HL-60 (cell line): Measurements from ENCODE around the gene SPINK4.

ENCODE experiments used
- DNase-seq, 2 experiments: peaks; one replicate each; pipeline ENCODE4 v3.0.0-alpha.2; 2010 to 2020; ENCODE audit warnings: low read depth in 1 of 2, low spot score in 1 of 2
- H3K27ac ChIP-seq: fragments of 250-450 bp; sonication (Bioruptor Pico); replicated peaks from 2 replicates; pipeline ENCODE4 v1.5.1; 2020; ENCODE audit warnings: mild to moderate bottlenecking, moderate library complexity
- H3K27me3 ChIP-seq: fragments of 250-450 bp; sonication (Bioruptor Pico); 2 replicates; pipeline ENCODE4 v1.5.1; 2021; ENCODE audit warnings: mild to moderate bottlenecking, moderate library complexity; ENCODE audit not compliant: insufficient read depth, poor library complexity, severe bottlenecking
- H3K4me3 ChIP-seq: replicated peaks from 2 replicates; pipeline ENCODE4 v1.5.1; 2011; ENCODE audit warnings: mild to moderate bottlenecking, control low read depth, low read length; ENCODE audit not compliant: insufficient read depth
- GABPA ChIP-seq: IDR thresholded peaks from 2 replicates; pipeline ENCODE4 v1.6.1; 2012; ENCODE audit warnings: low read depth
- POLR2AphosphoS5 ChIP-seq: IDR thresholded peaks from 2 replicates; pipeline ENCODE4 v1.6.1; 2012; ENCODE audit warnings: low read depth
- SPI1 ChIP-seq: IDR thresholded peaks from 2 replicates; pipeline ENCODE4 v1.6.1; 2012; ENCODE audit warnings: low read depth, mild to moderate bottlenecking, borderline replicate concordance
- TF ChIP-seq, protein P1 (sequence below): IDR thresholded peaks from one replicate; pipeline ENCODE4 v1.5.1; 2011; ENCODE audit warnings: low read length, control low read depth, inconsistent platforms; ENCODE audit not compliant: insufficient read depth
- TF ChIP-seq, protein P2 (sequence below): IDR thresholded peaks from 2 replicates; pipeline ENCODE4 v1.6.1; 2012; ENCODE audit warnings: low read depth; ENCODE audit not compliant: insufficient replicate concordance

Gene SPINK4

DNA sequence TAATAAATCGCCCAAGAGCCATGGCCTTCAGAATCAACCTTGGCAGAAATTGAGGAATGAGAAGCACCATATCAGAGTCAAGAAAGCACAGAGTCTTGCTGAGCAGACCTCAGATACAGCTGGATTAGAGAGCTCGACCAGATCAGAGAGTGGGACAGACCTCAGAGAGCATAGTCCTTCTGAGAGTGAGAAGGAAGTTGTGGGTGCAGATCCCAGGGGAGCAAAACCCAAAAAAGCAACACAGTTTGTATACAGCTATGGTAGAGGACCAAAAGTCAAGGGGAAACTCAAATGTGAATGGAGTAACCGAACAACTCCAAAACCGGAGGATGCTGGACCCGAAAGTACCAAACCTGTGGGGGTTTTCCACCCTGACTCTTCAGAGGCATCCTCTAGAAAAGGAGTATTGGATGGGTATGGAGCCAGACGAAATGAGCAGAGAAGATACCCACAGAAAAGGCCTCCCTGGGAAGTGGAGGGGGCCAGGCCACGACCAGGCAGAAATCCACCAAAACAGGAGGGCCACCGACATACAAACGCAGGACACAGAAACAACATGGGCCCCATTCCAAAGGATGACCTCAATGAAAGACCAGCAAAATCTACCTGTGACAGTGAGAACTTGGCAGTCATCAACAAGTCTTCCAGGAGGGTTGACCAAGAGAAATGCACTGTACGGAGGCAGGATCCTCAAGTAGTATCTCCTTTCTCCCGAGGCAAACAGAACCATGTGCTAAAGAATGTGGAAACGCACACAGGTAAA, 54.9 kb downstream of the SPINK4 start:
- Histone ChIP-seq H3K4me3 (no peak overlapping the region), H3K27ac (no peak overlapping the region), H3K27me3 (no peaks in the 10 kb centered on the region)
- DNase-seq = no peak
- TF ChIP-seq, protein P1, sequence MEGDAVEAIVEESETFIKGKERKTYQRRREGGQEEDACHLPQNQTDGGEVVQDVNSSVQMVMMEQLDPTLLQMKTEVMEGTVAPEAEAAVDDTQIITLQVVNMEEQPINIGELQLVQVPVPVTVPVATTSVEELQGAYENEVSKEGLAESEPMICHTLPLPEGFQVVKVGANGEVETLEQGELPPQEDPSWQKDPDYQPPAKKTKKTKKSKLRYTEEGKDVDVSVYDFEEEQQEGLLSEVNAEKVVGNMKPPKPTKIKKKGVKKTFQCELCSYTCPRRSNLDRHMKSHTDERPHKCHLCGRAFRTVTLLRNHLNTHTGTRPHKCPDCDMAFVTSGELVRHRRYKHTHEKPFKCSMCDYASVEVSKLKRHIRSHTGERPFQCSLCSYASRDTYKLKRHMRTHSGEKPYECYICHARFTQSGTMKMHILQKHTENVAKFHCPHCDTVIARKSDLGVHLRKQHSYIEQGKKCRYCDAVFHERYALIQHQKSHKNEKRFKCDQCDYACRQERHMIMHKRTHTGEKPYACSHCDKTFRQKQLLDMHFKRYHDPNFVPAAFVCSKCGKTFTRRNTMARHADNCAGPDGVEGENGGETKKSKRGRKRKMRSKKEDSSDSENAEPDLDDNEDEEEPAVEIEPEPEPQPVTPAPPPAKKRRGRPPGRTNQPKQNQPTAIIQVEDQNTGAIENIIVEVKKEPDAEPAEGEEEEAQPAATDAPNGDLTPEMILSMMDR = no peak

DNA sequence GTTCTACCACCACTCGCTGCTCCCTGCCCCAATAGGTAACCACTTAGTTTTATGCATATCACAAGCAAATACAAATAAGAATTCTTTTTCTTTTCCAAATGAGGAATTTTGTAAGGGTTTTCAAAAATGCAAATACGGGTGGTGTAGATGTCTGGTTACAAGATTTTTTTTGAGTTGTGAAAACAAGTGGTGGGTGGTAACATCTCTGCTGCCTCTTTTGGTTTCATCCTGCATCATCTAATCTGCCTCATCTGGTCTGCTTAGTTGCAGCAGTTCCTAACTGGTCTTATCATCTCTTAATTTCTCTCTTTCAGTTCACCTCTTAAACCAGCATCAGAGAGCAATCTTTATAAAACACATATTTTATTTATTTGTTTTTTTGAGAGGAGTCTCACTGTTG, 55.6 kb downstream of the SPINK4 start:
- TF ChIP-seq GABPA (no peak), SPI1 (no peak), POLR2AphosphoS5 (no peak)
- TF ChIP-seq, protein P2, sequence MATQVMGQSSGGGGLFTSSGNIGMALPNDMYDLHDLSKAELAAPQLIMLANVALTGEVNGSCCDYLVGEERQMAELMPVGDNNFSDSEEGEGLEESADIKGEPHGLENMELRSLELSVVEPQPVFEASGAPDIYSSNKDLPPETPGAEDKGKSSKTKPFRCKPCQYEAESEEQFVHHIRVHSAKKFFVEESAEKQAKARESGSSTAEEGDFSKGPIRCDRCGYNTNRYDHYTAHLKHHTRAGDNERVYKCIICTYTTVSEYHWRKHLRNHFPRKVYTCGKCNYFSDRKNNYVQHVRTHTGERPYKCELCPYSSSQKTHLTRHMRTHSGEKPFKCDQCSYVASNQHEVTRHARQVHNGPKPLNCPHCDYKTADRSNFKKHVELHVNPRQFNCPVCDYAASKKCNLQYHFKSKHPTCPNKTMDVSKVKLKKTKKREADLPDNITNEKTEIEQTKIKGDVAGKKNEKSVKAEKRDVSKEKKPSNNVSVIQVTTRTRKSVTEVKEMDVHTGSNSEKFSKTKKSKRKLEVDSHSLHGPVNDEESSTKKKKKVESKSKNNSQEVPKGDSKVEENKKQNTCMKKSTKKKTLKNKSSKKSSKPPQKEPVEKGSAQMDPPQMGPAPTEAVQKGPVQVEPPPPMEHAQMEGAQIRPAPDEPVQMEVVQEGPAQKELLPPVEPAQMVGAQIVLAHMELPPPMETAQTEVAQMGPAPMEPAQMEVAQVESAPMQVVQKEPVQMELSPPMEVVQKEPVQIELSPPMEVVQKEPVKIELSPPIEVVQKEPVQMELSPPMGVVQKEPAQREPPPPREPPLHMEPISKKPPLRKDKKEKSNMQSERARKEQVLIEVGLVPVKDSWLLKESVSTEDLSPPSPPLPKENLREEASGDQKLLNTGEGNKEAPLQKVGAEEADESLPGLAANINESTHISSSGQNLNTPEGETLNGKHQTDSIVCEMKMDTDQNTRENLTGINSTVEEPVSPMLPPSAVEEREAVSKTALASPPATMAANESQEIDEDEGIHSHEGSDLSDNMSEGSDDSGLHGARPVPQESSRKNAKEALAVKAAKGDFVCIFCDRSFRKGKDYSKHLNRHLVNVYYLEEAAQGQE = no peak
- TF ChIP-seq, protein P1 = no peak
- H3K4me3 ChIP-seq = no peak overlapping the region
- DNase-seq = no peak
- no peak overlapping the region for H3K27ac ChIP-seq
- H3K27me3 ChIP-seq = no peaks in the 10 kb centered on the region

DNA sequence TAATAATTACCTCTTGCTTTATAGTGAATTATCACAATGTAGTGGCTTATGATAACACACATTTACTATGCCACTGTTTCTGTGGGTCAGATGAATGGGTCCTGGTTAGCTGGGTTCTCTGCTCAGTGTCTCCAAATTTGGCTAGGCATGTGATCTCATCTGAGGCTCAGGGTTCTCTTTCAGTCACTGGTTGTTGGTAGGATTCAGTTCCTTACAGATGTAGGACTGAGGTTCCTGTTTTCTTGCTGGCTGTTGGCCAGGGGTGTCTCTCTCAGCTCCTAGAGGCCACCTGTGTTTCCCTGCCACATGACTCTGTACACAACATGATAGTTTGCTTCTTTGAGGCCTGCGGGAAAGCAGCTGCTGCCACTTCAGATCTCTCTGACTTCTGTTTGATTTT, 57.5 kb downstream of the SPINK4 start:
- Histone ChIP-seq H3K4me3 (no peak overlapping the region; the same call in 1 of the 2 replicates), H3K27ac (peak overlapping the region; percentile 30), H3K27me3 (no peaks in the 10 kb centered on the region)
- peak; percentile 59 to 94 for DNase-seq
- peak; percentile 93 for TF ChIP-seq SPI1
- peak; percentile 82 for TF ChIP-seq POLR2AphosphoS5
- TF ChIP-seq, protein P1 = no peak
